Type B pancreatic cell (in vitro differentiated cells): ENCODE results near the gene FAAP100. TPM values are rescaled to one million over a fixed set of nuclear protein-coding genes. Genes with fewer than 3 reads are reported as not detected.

Experiments used
- DNase-seq: peaks from one replicate; pipeline ENCODE4 v3.0.0; 2021; ENCODE audit warnings: mixed read lengths; ENCODE audit not compliant: unreplicated experiment; ENCODE audit errors: extremely low spot score
- H3K27ac Mint-ChIP-seq: 2 replicates; pipeline ENCODE4 v1.8.0; 2021; ENCODE audit warnings: mild to moderate bottlenecking, mixed read lengths
- H3K27me3 Mint-ChIP-seq: 2 replicates; pipeline ENCODE4 v1.8.0; 2021; ENCODE audit warnings: mixed read lengths
- H3K36me3 Mint-ChIP-seq: 2 replicates; pipeline ENCODE4 v1.8.0; 2021; ENCODE audit warnings: mixed read lengths
- H3K4me1 Mint-ChIP-seq: one replicate; pipeline ENCODE4 v1.8.0; 2021; ENCODE audit warnings: mixed read lengths; ENCODE audit not compliant: unreplicated experiment
- H3K4me3 Mint-ChIP-seq: 2 replicates; pipeline ENCODE4 v1.8.0; 2021; ENCODE audit warnings: mild to moderate bottlenecking, mixed read lengths
- H3K9me3 Mint-ChIP-seq: 2 replicates; pipeline ENCODE4 v1.8.0; 2021; ENCODE audit warnings: mixed read lengths
- CTCF ChIP-seq: fragments of 200-600 bp; sonication (generic); conservative IDR thresholded peaks from 2 replicates; pipeline ENCODE4 v1.5.0; 2021; ENCODE audit warnings: antibody characterized with exemption, mild to moderate bottlenecking
- total RNA-seq: library from RNA; stranded (reverse); gene quantifications from 2 replicates; pipeline ENCODE4 v1.2.1, GENCODE V29; 2021; ENCODE audit warnings: low replicate concordance

FAAP100 gene
- total RNA-seq, 1 donor from 2014 or later: 44.7 TPM

- TF ChIP-seq CTCF: no peak
- Mint-ChIP-seq H3K36me3 (no peaks in the 10 kb centered on the region), H3K9me3 (no peaks in the 10 kb centered on the region), H3K27me3 (peaks cover 10% of the 10 kb centered on the region), H3K4me1 (peaks cover 24% of the 10 kb centered on the region), H3K27ac (peak overlapping the region; percentile 91), H3K4me3 (peak overlapping the region; percentile 68)
- no peak for DNase-seq
These were observed 31.9 kb downstream of the FAAP100 start for GRCh38 chr17:81520021-81520901.

GRCh38 chr17:81519284-81520020 lies 32.7 kb downstream of the FAAP100 start:
- Mint-ChIP-seq H3K27ac (peak overlapping the region; percentile 43), H3K4me1 (peaks cover 26% of the 10 kb centered on the region), H3K36me3 (no peaks in the 10 kb centered on the region), H3K9me3 (no peaks in the 10 kb centered on the region), H3K27me3 (peaks cover 10% of the 10 kb centered on the region), H3K4me3 (peak overlapping the region; percentile 68)
- no peak for DNase-seq
- peak; percentile 61 for TF ChIP-seq CTCF

GRCh38 chr17:81518785-81519283 lies 33.3 kb downstream of the FAAP100 start:
- H3K9me3 Mint-ChIP-seq: no peaks in the 10 kb centered on the region
- no peaks in the 10 kb centered on the region for H3K36me3 Mint-ChIP-seq
- no peak for DNase-seq
- peaks cover 26% of the 10 kb centered on the region for H3K4me1 Mint-ChIP-seq
- peak overlapping the region; percentile 82 for H3K4me3 Mint-ChIP-seq
- H3K27ac Mint-ChIP-seq: peak overlapping the region; percentile 88
- H3K27me3 Mint-ChIP-seq: peaks cover 10% of the 10 kb centered on the region
- no peak for TF ChIP-seq CTCF

- no peaks in the 10 kb centered on the region for H3K9me3 Mint-ChIP-seq
- TF ChIP-seq CTCF: no peak
- peak overlapping the region; percentile 88 for H3K27ac Mint-ChIP-seq
- peaks cover 24% of the 10 kb centered on the region for H3K4me1 Mint-ChIP-seq
- H3K4me3 Mint-ChIP-seq: peak overlapping the region; percentile 82
- DNase-seq: no peak
- H3K36me3 Mint-ChIP-seq: no peaks in the 10 kb centered on the region
- H3K27me3 Mint-ChIP-seq: peaks cover 10% of the 10 kb centered on the region
These were observed 33.9 kb downstream of the FAAP100 start for GRCh38 chr17:81518113-81518784.

GRCh38 chr17:81517339-81518112 lies 34.6 kb downstream of the FAAP100 start:
- DNase-seq: no peak
- Mint-ChIP-seq H3K27me3 (peaks cover 10% of the 10 kb centered on the region), H3K4me1 (peaks cover 18% of the 10 kb centered on the region), H3K36me3 (no peaks in the 10 kb centered on the region), H3K27ac (peak overlapping the region; percentile 88), H3K4me3 (peak overlapping the region; percentile 82), H3K9me3 (no peaks in the 10 kb centered on the region)
- no peak for TF ChIP-seq CTCF
